Keratinocyte (primary cell): Measurements from ENCODE around the gene KMT2A.

Experiments used
- CTCF ChIP-seq, 3 experiments: IDR thresholded peaks in 1 of 3; conservative IDR thresholded peaks in 1 of 3; optimal IDR thresholded peaks in 1 of 3; 2 replicates in 2 of 3; 3 replicates in 1 of 3; pipeline versions ENCODE3 to v1.5.1; 2011; ENCODE audit warnings: low read length in 3 of 3, mild to moderate bottlenecking in 3 of 3, moderate library complexity in 2 of 3, control low read depth in 1 of 3, inconsistent platforms in 1 of 3; ENCODE audit not compliant: insufficient read depth in 2 of 3; ENCODE audit errors: extremely low read depth in 1 of 3
- EZH2 ChIP-seq: IDR thresholded peaks from one replicate; pipeline ENCODE4 v1.6.1; 2012; ENCODE audit warnings: inconsistent platforms, mild to moderate bottlenecking, low read length, moderate library complexity

GRCh38 chr11:118544647-118545010 is 108.3 kb downstream of the KMT2A start:
- TF ChIP-seq CTCF (optimal IDR thresholded peaks at IDR 0.05 in 1 of 3, IDR thresholded peaks at IDR 0.05 in 1 of 3, conservative IDR thresholded peaks at IDR 0.05 in 1 of 3; ENCODE audit: extremely low read depth in 1 of 3, insufficient read depth in 2 of 3, low read length in 3 of 3) (no peak), EZH2 (no peak)
